Measurements from ENCODE around the gene JADE2.
"Not testable (repeated sequence)": the region's sequence is repeated elsewhere in the genome, so short reads cannot be mapped to it uniquely, and the experiment has no call there.

JADE2 gene

GRCh38 chr5:134494780-134495179 is 30.7 kb upstream of the JADE2 start:
- H3K36me3 ChIP-seq (ENCODE audit: insufficient read depth, low read length): no peaks in the 10 kb centered on the region
- no peaks in the 10 kb centered on the region for H4K20me1 ChIP-seq (ENCODE audit: insufficient read depth, low read length)
- TF ChIP-seq CTCF (IDR thresholded peaks at IDR 0.05; ENCODE audit: low read length) (no peak), EZH2 (IDR thresholded peaks at IDR 0.05; ENCODE audit: borderline replicate concordance, low read length) (no peak)
- no peak overlapping the region for H3K27ac ChIP-seq (ENCODE audit: low read depth, low read length, poor library complexity, severe bottlenecking)
- no peaks in the 10 kb centered on the region; the same call in 1 of the 2 replicates for H3K27me3 ChIP-seq (ENCODE audit: insufficient read depth, low read length)
- no peaks in the 10 kb centered on the region for H3K4me1 ChIP-seq (ENCODE audit: insufficient read depth, low read length, severe bottlenecking)
- H2AFZ ChIP-seq (ENCODE audit: low read length): no peak overlapping the region
- H3K79me2 ChIP-seq (ENCODE audit: insufficient read depth, low read length): no peaks in the 10 kb centered on the region
- no peaks in the 10 kb centered on the region for H3K9me2 ChIP-seq (ENCODE audit: low read depth, low read length)
- H3F3A ChIP-seq (ENCODE audit: insufficient read depth, low read length): no peaks in the 10 kb centered on the region
- no peak overlapping the region for H3K4me3 ChIP-seq (ENCODE audit: low read depth, low read length, poor library complexity, severe bottlenecking)
- H3K9me3 ChIP-seq (ENCODE audit: low read length): no peaks in the 10 kb centered on the region
- H3K9ac ChIP-seq (ENCODE audit: low read length): no peak overlapping the region
- H3K4me2 ChIP-seq (ENCODE audit: low read length): no peak overlapping the region

GRCh38 chr5:134499905-134500304 is 25.6 kb upstream of the JADE2 start:
- not testable (repeated sequence) for H3K4me3 ChIP-seq (ENCODE audit: low read depth, low read length, poor library complexity, severe bottlenecking); H3K27ac ChIP-seq (ENCODE audit: low read depth, low read length, poor library complexity, severe bottlenecking); H3K36me3 ChIP-seq (ENCODE audit: insufficient read depth, low read length); H2AFZ ChIP-seq (ENCODE audit: low read length); H3F3A ChIP-seq (ENCODE audit: insufficient read depth, low read length); H3K9ac ChIP-seq (ENCODE audit: low read length); H3K79me2 ChIP-seq (ENCODE audit: insufficient read depth, low read length); H3K9me3 ChIP-seq (ENCODE audit: low read length); H3K27me3 ChIP-seq (ENCODE audit: insufficient read depth, low read length); H3K4me2 ChIP-seq (ENCODE audit: low read length); H4K20me1 ChIP-seq (ENCODE audit: insufficient read depth, low read length); H3K4me1 ChIP-seq (ENCODE audit: insufficient read depth, low read length, severe bottlenecking); H3K9me2 ChIP-seq (ENCODE audit: low read depth, low read length)

GRCh38 chr5:134500699-134501430 is 24.6 kb upstream of the JADE2 start:
- Histone ChIP-seq H3K4me2 (ENCODE audit: low read length) (no peak overlapping the region), H4K20me1 (ENCODE audit: insufficient read depth, low read length) (no peaks in the 10 kb centered on the region), H3K79me2 (ENCODE audit: insufficient read depth, low read length) (no peaks in the 10 kb centered on the region), H3K36me3 (ENCODE audit: insufficient read depth, low read length) (no peaks in the 10 kb centered on the region), H3K9me2 (ENCODE audit: low read depth, low read length) (no peaks in the 10 kb centered on the region), H3K9me3 (ENCODE audit: low read length) (no peaks in the 10 kb centered on the region), H2AFZ (ENCODE audit: low read length) (no peak overlapping the region), H3K9ac (ENCODE audit: low read length) (no peak overlapping the region), H3K27me3 (ENCODE audit: insufficient read depth, low read length) (no peaks in the 10 kb centered on the region), H3F3A (ENCODE audit: insufficient read depth, low read length) (no peaks in the 10 kb centered on the region), H3K4me1 (ENCODE audit: insufficient read depth, low read length, severe bottlenecking) (no peaks in the 10 kb centered on the region), H3K4me3 (ENCODE audit: low read depth, low read length, poor library complexity, severe bottlenecking) (no peak overlapping the region), H3K27ac (ENCODE audit: low read depth, low read length, poor library complexity, severe bottlenecking) (no peak overlapping the region)
- TF ChIP-seq CTCF (IDR thresholded peaks at IDR 0.05; ENCODE audit: low read length) (no peak), EZH2 (IDR thresholded peaks at IDR 0.05; ENCODE audit: borderline replicate concordance, low read length) (no peak)

- H3K4me3 ChIP-seq (ENCODE audit: low read depth, low read length, poor library complexity, severe bottlenecking): no peak overlapping the region
- no peak overlapping the region for H3K4me2 ChIP-seq (ENCODE audit: low read length)
- H3K79me2 ChIP-seq (ENCODE audit: insufficient read depth, low read length): no peaks in the 10 kb centered on the region
- no peak overlapping the region for H3K9ac ChIP-seq (ENCODE audit: low read length)
- H3K9me3 ChIP-seq (ENCODE audit: low read length): no peaks in the 10 kb centered on the region
- H4K20me1 ChIP-seq (ENCODE audit: insufficient read depth, low read length): no peaks in the 10 kb centered on the region
- no peak overlapping the region for H2AFZ ChIP-seq (ENCODE audit: low read length)
- no peaks in the 10 kb centered on the region for H3K27me3 ChIP-seq (ENCODE audit: insufficient read depth, low read length)
- H3K4me1 ChIP-seq (ENCODE audit: insufficient read depth, low read length, severe bottlenecking): no peaks in the 10 kb centered on the region
- TF ChIP-seq EZH2 (IDR thresholded peaks at IDR 0.05; ENCODE audit: borderline replicate concordance, low read length) (no peak), CTCF (IDR thresholded peaks at IDR 0.05; ENCODE audit: low read length) (no peak)
- H3K9me2 ChIP-seq (ENCODE audit: low read depth, low read length): no peaks in the 10 kb centered on the region
- H3K36me3 ChIP-seq (ENCODE audit: insufficient read depth, low read length): no peaks in the 10 kb centered on the region
- no peaks in the 10 kb centered on the region for H3F3A ChIP-seq (ENCODE audit: insufficient read depth, low read length)
- H3K27ac ChIP-seq (ENCODE audit: low read depth, low read length, poor library complexity, severe bottlenecking): no peak overlapping the region
These were observed 23.2 kb upstream of the JADE2 start for GRCh38 chr5:134502259-134502658.

All from OCI-LY1 (cell line).